ENCODE data around the gene ALPK3.

The ALPK3 gene

GRCh38 chr15:84857418-84858004 is 40.4 kb downstream of the ALPK3 start:
- H3K9me3 ChIP-seq (ENCODE audit: control extremely low read depth in 1 of 5, control insufficient read depth in 4 of 5, insufficient read depth in 2 of 5, low read depth in 1 of 5, low read length in 4 of 5): no peaks in the 10 kb centered on the region
- H3K27me3 ChIP-seq (replicated peaks in 2 of 5; ENCODE audit: control insufficient read depth in 4 of 5, insufficient read depth in 5 of 5, low read length in 4 of 5): no peaks in the 10 kb centered on the region
- no peak overlapping the region for H3K4me3 ChIP-seq (ENCODE audit: control insufficient read depth in 1 of 7, extremely low read depth in 1 of 7, insufficient read depth in 4 of 7, low read depth in 2 of 7, low read length in 6 of 7)
- no peaks in the 10 kb centered on the region for H3K4me1 ChIP-seq (ENCODE audit: control extremely low read depth in 1 of 4, control insufficient read depth in 4 of 4, insufficient read depth in 4 of 4, low read length in 3 of 4)
- H3K36me3 ChIP-seq (ENCODE audit: control insufficient read depth in 4 of 4, insufficient read depth in 4 of 4, low read length in 3 of 4): no peaks in the 10 kb centered on the region
- no peak overlapping the region for H3K27ac ChIP-seq (ENCODE audit: insufficient read depth in 1 of 2, low read depth in 1 of 2, low read length in 2 of 2, poor library complexity in 1 of 2, severe bottlenecking in 2 of 2)
- ChIA-PET CTCF (interaction anchor here (0.6 to 1.8 kb wide), 2 partner anchors 19 to 194 kb away, joined by 3 to 4 read pairs; no protein-coding TSS in a partner anchor), POLR2A (no interaction called here)
- WGBS (ENCODE audit: insufficient coverage): 94% methylated on average over 14 of the region's 15 CpGs
- no peak for DNase-seq

- POLR2A ChIA-PET: no interaction called here
- no peaks in the 10 kb centered on the region for H3K27me3 ChIP-seq (replicated peaks in 2 of 5; ENCODE audit: control insufficient read depth in 4 of 5, insufficient read depth in 5 of 5, low read length in 4 of 5)
- CTCF ChIA-PET: interaction anchor here (1.8 kb wide), 1 partner anchor 19 kb away, joined by 4 read pairs; no protein-coding TSS in a partner anchor
- no peaks in the 10 kb centered on the region for H3K36me3 ChIP-seq (ENCODE audit: control insufficient read depth in 4 of 4, insufficient read depth in 4 of 4, low read length in 3 of 4)
- H3K27ac ChIP-seq (ENCODE audit: insufficient read depth in 1 of 2, low read depth in 1 of 2, low read length in 2 of 2, poor library complexity in 1 of 2, severe bottlenecking in 2 of 2): no peak overlapping the region
- H3K4me1 ChIP-seq (ENCODE audit: control extremely low read depth in 1 of 4, control insufficient read depth in 4 of 4, insufficient read depth in 4 of 4, low read length in 3 of 4): no peaks in the 10 kb centered on the region
- no peaks in the 10 kb centered on the region for H3K9me3 ChIP-seq (ENCODE audit: control extremely low read depth in 1 of 5, control insufficient read depth in 4 of 5, insufficient read depth in 2 of 5, low read depth in 1 of 5, low read length in 4 of 5)
- DNase-seq: no peak
- H3K4me3 ChIP-seq (ENCODE audit: control insufficient read depth in 1 of 7, extremely low read depth in 1 of 7, insufficient read depth in 4 of 7, low read depth in 2 of 7, low read length in 6 of 7): no peak overlapping the region
- WGBS (ENCODE audit: insufficient coverage): 97% methylated on average over 11 of the region's 11 CpGs
Observed at GRCh38 chr15:84858231-84858630, 41.1 kb downstream of the ALPK3 start.

- no peaks in the 10 kb centered on the region for H3K9me3 ChIP-seq (ENCODE audit: control extremely low read depth in 1 of 5, control insufficient read depth in 4 of 5, insufficient read depth in 2 of 5, low read depth in 1 of 5, low read length in 4 of 5)
- CTCF ChIA-PET: interaction anchor here (1.0 to 1.8 kb wide), 2 partner anchors 18 to 26 kb away, joined by 3 to 4 read pairs; no protein-coding TSS in a partner anchor
- POLR2A ChIA-PET: no interaction called here
- no peak overlapping the region for H3K4me3 ChIP-seq (ENCODE audit: control insufficient read depth in 1 of 7, extremely low read depth in 1 of 7, insufficient read depth in 4 of 7, low read depth in 2 of 7, low read length in 6 of 7)
- no peaks in the 10 kb centered on the region for H3K4me1 ChIP-seq (ENCODE audit: control extremely low read depth in 1 of 4, control insufficient read depth in 4 of 4, insufficient read depth in 4 of 4, low read length in 3 of 4)
- H3K27me3 ChIP-seq (replicated peaks in 2 of 5; ENCODE audit: control insufficient read depth in 4 of 5, insufficient read depth in 5 of 5, low read length in 4 of 5): no peaks in the 10 kb centered on the region
- no peak for DNase-seq
- 95% methylated on average over 7 of the region's 8 CpGs for WGBS (ENCODE audit: insufficient coverage)
- H3K36me3 ChIP-seq (ENCODE audit: control insufficient read depth in 4 of 4, insufficient read depth in 4 of 4, low read length in 3 of 4): no peaks in the 10 kb centered on the region
- H3K27ac ChIP-seq (ENCODE audit: insufficient read depth in 1 of 2, low read depth in 1 of 2, low read length in 2 of 2, poor library complexity in 1 of 2, severe bottlenecking in 2 of 2): no peak overlapping the region
Observed at GRCh38 chr15:84859144-84859543, 42.0 kb downstream of the ALPK3 start.

DNA sequence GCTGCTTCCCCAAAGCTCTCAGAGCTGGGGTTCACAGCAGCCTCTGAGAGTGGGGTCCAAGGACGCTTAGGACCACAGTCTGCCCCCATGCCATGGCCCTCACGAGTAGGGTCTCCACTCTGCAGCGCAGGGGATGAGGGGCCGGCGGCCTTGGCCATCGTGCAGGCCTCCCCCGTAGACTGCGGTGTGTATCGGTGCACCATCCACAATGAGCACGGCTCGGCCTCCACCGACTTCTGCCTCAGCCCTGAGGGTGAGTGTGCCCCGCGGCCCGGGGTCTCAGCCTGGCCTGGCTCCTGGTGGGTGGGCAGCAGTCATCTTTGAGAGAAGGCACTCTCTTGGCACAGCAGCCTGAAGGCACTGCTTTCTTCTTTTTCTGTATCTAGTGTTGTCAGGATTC is 42.5 kb downstream of the ALPK3 start:
- POLR2A ChIA-PET: no interaction called here

DNA sequence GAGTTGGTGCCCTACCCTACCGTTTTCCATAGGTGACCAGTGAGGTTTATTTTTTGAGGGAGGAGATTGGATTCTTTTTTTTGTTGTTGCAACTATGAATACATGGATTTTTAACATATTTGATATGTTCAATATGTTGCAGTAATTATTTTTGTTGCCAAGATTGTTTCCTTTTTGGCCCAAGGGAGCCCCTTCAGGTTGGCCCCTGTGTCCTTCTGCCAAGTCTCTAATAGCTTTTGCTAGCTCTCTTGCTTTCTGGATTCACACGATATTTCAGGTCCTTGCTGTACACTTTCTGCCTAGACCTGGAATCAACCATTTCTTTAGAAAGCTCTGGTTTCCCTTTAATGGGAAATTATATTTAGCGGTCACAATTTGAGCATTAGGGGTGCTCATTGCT is 44.6 kb downstream of the ALPK3 start:
- Histone ChIP-seq H3K27me3 (replicated peaks in 2 of 5; ENCODE audit: control insufficient read depth in 4 of 5, insufficient read depth in 5 of 5, low read length in 4 of 5) (no peaks in the 10 kb centered on the region), H3K27ac (ENCODE audit: insufficient read depth in 1 of 2, low read depth in 1 of 2, low read length in 2 of 2, poor library complexity in 1 of 2, severe bottlenecking in 2 of 2) (no peak overlapping the region), H3K36me3 (ENCODE audit: control insufficient read depth in 4 of 4, insufficient read depth in 4 of 4, low read length in 3 of 4) (no peaks in the 10 kb centered on the region), H3K4me1 (ENCODE audit: control extremely low read depth in 1 of 4, control insufficient read depth in 4 of 4, insufficient read depth in 4 of 4, low read length in 3 of 4) (no peaks in the 10 kb centered on the region), H3K9me3 (ENCODE audit: control extremely low read depth in 1 of 5, control insufficient read depth in 4 of 5, insufficient read depth in 2 of 5, low read depth in 1 of 5, low read length in 4 of 5) (no peaks in the 10 kb centered on the region), H3K4me3 (ENCODE audit: control insufficient read depth in 1 of 7, extremely low read depth in 1 of 7, insufficient read depth in 4 of 7, low read depth in 2 of 7, low read length in 6 of 7) (no peak overlapping the region)
- no peak for DNase-seq
- ChIA-PET CTCF (interaction anchor here (1.2 kb wide), 1 partner anchor 13 kb away, joined by 4 read pairs; no protein-coding TSS in a partner anchor), POLR2A (interaction anchor here (0.7 kb wide), 1 partner anchor 285 kb away, joined by 3 read pairs; no protein-coding TSS in a partner anchor)
- 100% methylated on average over 1 of the region's 3 CpGs for WGBS (ENCODE audit: insufficient coverage)

More for the DNA sequence above, 42.5 kb downstream of the ALPK3 start:
- Histone ChIP-seq H3K9me3 (ENCODE audit: control extremely low read depth in 1 of 5, control insufficient read depth in 4 of 5, insufficient read depth in 2 of 5, low read depth in 1 of 5, low read length in 4 of 5) (no peaks in the 10 kb centered on the region), H3K27ac (ENCODE audit: insufficient read depth in 1 of 2, low read depth in 1 of 2, low read length in 2 of 2, poor library complexity in 1 of 2, severe bottlenecking in 2 of 2) (no peak overlapping the region), H3K36me3 (ENCODE audit: control insufficient read depth in 4 of 4, insufficient read depth in 4 of 4, low read length in 3 of 4) (no peaks in the 10 kb centered on the region), H3K27me3 (replicated peaks in 2 of 5; ENCODE audit: control insufficient read depth in 4 of 5, insufficient read depth in 5 of 5, low read length in 4 of 5) (no peaks in the 10 kb centered on the region), H3K4me3 (ENCODE audit: control insufficient read depth in 1 of 7, extremely low read depth in 1 of 7, insufficient read depth in 4 of 7, low read depth in 2 of 7, low read length in 6 of 7) (no peak overlapping the region), H3K4me1 (ENCODE audit: control extremely low read depth in 1 of 4, control insufficient read depth in 4 of 4, insufficient read depth in 4 of 4, low read length in 3 of 4) (no peaks in the 10 kb centered on the region)
- 98% methylated on average over 13 of the region's 15 CpGs for WGBS (ENCODE audit: insufficient coverage)
- CTCF ChIA-PET: interaction anchor here (1.0 kb wide), 1 partner anchor 27 kb away, joined by 3 read pairs; no protein-coding TSS in a partner anchor
- DNase-seq: no peak

DNA sequence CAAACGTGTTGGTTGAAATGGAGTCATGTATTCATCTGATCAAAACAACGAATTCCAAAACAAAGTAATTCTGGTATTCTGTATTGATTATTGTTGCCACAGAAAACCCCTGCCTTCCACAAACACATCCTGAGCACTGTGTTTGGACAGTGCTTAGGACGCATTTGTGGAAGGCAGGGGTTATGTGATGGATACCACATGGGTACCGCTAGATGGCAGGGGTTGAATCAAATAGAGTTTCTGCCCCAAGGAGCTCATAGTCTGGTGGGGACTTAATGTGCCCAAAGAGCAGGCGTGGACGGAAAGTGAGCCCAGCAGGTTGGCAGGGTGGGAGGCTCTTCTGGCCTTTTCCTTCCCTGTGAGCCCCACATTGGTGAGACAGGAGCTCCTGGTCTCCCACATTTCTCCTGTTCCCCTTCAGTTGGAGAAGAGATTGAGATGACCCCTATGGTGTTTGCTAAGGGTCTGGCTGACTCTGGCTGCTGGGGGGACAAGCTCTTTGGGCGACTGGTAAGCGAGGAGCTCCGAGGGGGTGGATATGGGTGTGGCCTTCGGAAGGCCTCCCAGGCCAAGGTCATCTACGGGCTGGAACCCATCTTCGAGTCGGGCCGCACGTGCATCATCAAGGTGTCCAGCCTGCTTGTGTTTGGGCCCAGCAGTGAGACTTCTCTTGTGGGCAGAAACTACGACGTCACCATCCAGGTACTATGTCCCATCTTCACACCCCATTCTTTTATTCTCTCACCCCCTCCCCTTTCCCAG is 45.2 kb downstream of the ALPK3 start:
- POLR2A ChIA-PET: interaction anchor here (0.7 kb wide), 1 partner anchor 286 kb away, joined by 3 read pairs; no protein-coding TSS in a partner anchor
- Histone ChIP-seq H3K4me1 (ENCODE audit: control extremely low read depth in 1 of 4, control insufficient read depth in 4 of 4, insufficient read depth in 4 of 4, low read length in 3 of 4) (no peaks in the 10 kb centered on the region), H3K36me3 (ENCODE audit: control insufficient read depth in 4 of 4, insufficient read depth in 4 of 4, low read length in 3 of 4) (no peaks in the 10 kb centered on the region), H3K4me3 (ENCODE audit: control insufficient read depth in 1 of 7, extremely low read depth in 1 of 7, insufficient read depth in 4 of 7, low read depth in 2 of 7, low read length in 6 of 7) (no peak overlapping the region), H3K9me3 (ENCODE audit: control extremely low read depth in 1 of 5, control insufficient read depth in 4 of 5, insufficient read depth in 2 of 5, low read depth in 1 of 5, low read length in 4 of 5) (no peaks in the 10 kb centered on the region), H3K27ac (ENCODE audit: insufficient read depth in 1 of 2, low read depth in 1 of 2, low read length in 2 of 2, poor library complexity in 1 of 2, severe bottlenecking in 2 of 2) (no peak overlapping the region), H3K27me3 (replicated peaks in 2 of 5; ENCODE audit: control insufficient read depth in 4 of 5, insufficient read depth in 5 of 5, low read length in 4 of 5) (no peaks in the 10 kb centered on the region)
- 98% methylated on average over 14 of the region's 17 CpGs for WGBS (ENCODE audit: insufficient coverage)
- CTCF ChIA-PET: interaction anchor here (1.2 kb wide), 1 partner anchor 12 kb away, joined by 4 read pairs; no protein-coding TSS in a partner anchor
- no peak for DNase-seq
